Transverse colon (tissue), 4 donors: ENCODE data around the gene PER2. TPM values are rescaled to one million over a fixed set of nuclear protein-coding genes. Genes with fewer than 3 reads are reported as not detected.

Experiments used
- DNase-seq: peaks from one replicate; pipeline ENCODE4 v3.0.0-alpha.2; 2019
- H3K27ac ChIP-seq, 4 donors: fragments of 200-600 bp; sonication (generic); 2 replicates each; pipeline ENCODE4 v1.5.1; 2016 to 2018; ENCODE audit warnings: inconsistent platforms in 4 of 4
- H3K27me3 ChIP-seq: fragments of 200-600 bp; sonication (generic); 2 replicates; pipeline ENCODE4 v1.5.1; 2017; ENCODE audit warnings: inconsistent platforms
- H3K36me3 ChIP-seq, 4 donors: fragments of 200-600 bp; sonication (generic); 2 replicates each; pipeline ENCODE4 v1.5.1; 2017 to 2019; ENCODE audit warnings: inconsistent platforms in 4 of 4
- H3K4me1 ChIP-seq, 4 donors: fragments of 200-600 bp; sonication (generic); 2 replicates each; pipeline ENCODE4 v1.5.1; 2017 to 2020; ENCODE audit warnings: inconsistent platforms in 4 of 4
- H3K4me3 ChIP-seq, 4 donors: fragments of 200-600 bp; sonication (generic); 1 replicate in 1 of 4; 2 replicates in 3 of 4; pipeline versions ENCODE4 v1.5.1 to v1.6.1; 2017 to 2019; ENCODE audit warnings: inconsistent platforms in 4 of 4
- H3K9me3 ChIP-seq, 2 donors: fragments of 200-600 bp; sonication (generic); 2 replicates each; pipeline ENCODE4 v1.5.1; 2017 to 2019; ENCODE audit warnings: inconsistent platforms in 2 of 2
- CTCF ChIP-seq, 5 experiments: fragments of 200-600 bp in 3 of 5; fragments of 450-650 bp in 2 of 5; sonication (generic) in 3 of 5; IDR thresholded peaks; 1 replicate in 2 of 5; 2 replicates in 3 of 5; pipeline ENCODE4 v1.5.1; 2016 to 2017; ENCODE audit warnings: antibody characterized with exemption in 5 of 5, inconsistent platforms in 3 of 5, mild to moderate bottlenecking in 2 of 5, moderate library complexity in 1 of 5
- EP300 ChIP-seq: sonication (generic); formaldehyde crosslinking; IDR thresholded peaks from one replicate; pipeline ENCODE4 v1.6.1; 2017; ENCODE audit warnings: antibody characterized with exemption, low read depth
- POLR2A ChIP-seq: fragments of 450-650 bp; IDR thresholded peaks from one replicate; pipeline ENCODE4 v1.6.1; 2016; ENCODE audit warnings: antibody characterized with exemption, mild to moderate bottlenecking, moderate library complexity
- POLR2AphosphoS5 ChIP-seq, 3 donors: sonication (generic); formaldehyde crosslinking; IDR thresholded peaks; one replicate each; pipeline ENCODE4 v1.6.1; 2016; ENCODE audit warnings: antibody characterized with exemption in 3 of 3
- WGBS, 2 donors: methylation state at CpG; one replicate each; pipeline ENCODE4 v1.1.5; 2018; ENCODE audit warnings: low coverage in 1 of 2; 5-methylcytosine and 5-hydroxymethylcytosine counted together
- in situ Hi-C, 4 donors: fragments of 200-750 bp; cut with MboI; loops; one replicate each; pipeline versions ENCODE4 v1.15.0 to v1.15.1; 2017; ENCODE audit warnings: low sequenced_read_pairs in 3 of 4, low pct_ligation_motif_present in 1 of 4, low pct_unique_long_range_greater_than_20kb in 1 of 4
- intact Hi-C: fragments of 100-400 bp; cut with DNase I; formaldehyde crosslinking; loops from one replicate; pipeline ENCODE4 v1.15.1; 2023; ENCODE audit warnings: low total_unique reads
- total RNA-seq, 4 donors: library from RNA; depleted of rRNA; stranded (reverse); fragments of >200 nt; gene quantifications; one replicate each; pipeline ENCODE4 v1.1.0, GENCODE V29; 2016

PER2 gene
- total RNA-seq, 4 donors from 2014 or later = 19.1 to 67.3 (median 32.3) TPM

- intact Hi-C loops = no loop called here
- peaks cover 0 to 24% (median 17%) of the 10 kb centered on the region in 4 donors for H3K4me1 ChIP-seq
- TF ChIP-seq EP300 (no peak), POLR2A (no peak), POLR2AphosphoS5 (IDR thresholded peaks at IDR 0.05) (no peak), CTCF (IDR thresholded peaks at IDR 0.05) (no peak)
- H3K9me3 ChIP-seq = no peaks in the 10 kb centered on the region
- H3K27me3 ChIP-seq = no peaks in the 10 kb centered on the region
- H3K27ac ChIP-seq = peak overlapping the region in 2 of 4 donors; percentile 79 to 82
- DNase-seq = no peak
- no peak overlapping the region for H3K4me3 ChIP-seq
- no peaks in the 10 kb centered on the region for H3K36me3 ChIP-seq
- 87 to 90% methylated on average over 3 to 11 of the region's 11 CpGs for WGBS, 2 donors
- in situ Hi-C loops = no loop called here
Measured at GRCh38 chr2:238227587-238228032, 60.8 kb downstream of the PER2 start.

DNA sequence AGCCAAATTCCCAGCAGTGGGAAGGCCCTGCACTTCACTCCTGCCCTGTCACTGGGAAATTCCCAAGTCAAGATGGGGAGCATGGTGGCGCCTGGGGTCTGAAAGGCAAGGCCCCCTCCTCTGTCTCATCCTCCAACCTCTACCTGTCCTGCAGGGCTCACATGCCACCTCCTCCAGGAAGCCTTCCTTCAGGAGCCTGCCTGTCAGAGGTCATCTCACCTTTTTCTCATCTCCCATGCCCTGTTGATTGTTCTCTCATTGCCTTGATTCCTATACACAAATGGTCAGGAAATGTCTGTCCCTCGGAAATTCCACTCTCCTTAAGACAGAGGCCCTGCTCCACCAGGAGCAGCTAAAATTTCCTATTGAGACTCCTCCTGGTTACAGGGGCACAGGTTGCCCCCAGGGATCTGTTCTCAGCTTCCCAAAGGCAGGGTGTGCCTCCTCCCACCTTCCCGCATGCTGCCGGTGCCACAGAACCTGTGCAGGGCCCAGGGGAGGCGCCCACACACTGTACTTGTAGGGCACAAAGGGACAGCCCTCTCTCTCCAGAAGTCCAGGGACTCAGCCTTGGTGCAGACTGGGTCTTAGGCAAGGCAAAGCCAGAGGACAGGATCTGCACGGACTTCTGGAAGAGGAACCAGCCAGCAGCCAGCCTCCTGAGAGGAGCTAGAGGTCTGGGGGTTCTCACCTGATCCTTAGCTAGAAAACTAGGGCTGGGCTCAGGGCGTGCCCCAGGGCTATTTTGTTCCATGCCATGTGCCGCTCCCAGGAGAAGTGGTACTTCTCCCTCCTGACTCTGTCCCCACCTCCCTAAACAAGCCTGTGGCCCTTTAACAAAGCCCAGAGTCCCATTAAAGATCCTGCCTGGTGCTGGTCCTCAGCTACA is 61.5 kb downstream of the PER2 start:
- in situ Hi-C loops (no loop called here), intact Hi-C loops (no loop called here)
- no peak for TF ChIP-seq POLR2A
- no peak for TF ChIP-seq POLR2AphosphoS5 (IDR thresholded peaks at IDR 0.05)
- no peak for TF ChIP-seq EP300
- H3K27ac ChIP-seq = peak overlapping the region in 3 of 4 donors; percentile 48 to 82 (median 79)
- no peak overlapping the region for H3K4me3 ChIP-seq
- peaks cover 0 to 24% (median 17%) of the 10 kb centered on the region in 4 donors for H3K4me1 ChIP-seq
- no peaks in the 10 kb centered on the region for H3K27me3 ChIP-seq
- no peak for DNase-seq
- WGBS, 2 donors = 74% methylated on average over 8 of the region's 8 CpGs; no CpG with 5 or more reads in 1 of the 2 donors
- H3K9me3 ChIP-seq = no peaks in the 10 kb centered on the region
- H3K36me3 ChIP-seq = no peaks in the 10 kb centered on the region

DNA sequence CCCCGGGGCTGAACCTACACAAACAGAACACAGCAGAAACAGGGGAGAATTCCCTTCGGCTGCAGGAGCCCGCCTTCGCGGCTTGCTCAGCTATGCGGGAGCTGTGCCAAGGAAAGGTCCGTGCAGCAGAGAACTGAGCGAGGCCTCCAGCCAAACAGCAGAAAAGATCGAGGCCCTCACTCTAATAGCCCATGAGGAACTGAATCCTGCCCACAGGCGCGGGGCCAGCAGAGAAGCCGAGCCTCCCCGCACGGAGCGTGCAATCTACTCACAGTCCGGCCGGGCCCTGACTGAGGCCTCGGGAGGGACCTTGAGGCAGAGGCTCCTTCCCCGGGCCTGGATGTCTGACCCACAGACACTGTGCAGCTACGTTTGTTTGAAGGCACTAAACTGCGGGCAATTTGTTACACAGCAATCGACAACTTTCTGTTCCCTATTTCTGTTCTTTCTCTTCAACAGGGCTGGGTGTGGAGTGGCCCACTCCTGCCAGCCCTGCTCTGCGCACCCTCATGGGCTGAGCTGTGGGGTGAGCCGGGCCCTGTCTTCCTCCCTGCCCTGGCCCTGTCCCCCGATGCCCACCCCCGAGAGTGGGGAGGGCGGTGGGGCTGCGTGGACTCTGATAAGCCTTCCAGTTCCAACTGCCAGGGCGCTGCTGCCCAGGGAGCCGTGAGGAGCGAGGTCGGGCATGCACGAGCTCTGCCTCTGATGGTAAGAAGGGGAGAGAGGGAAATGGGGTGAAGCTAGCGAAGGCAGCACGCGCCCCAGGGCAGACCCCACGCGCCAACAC is 62.3 kb downstream of the PER2 start:
- Histone ChIP-seq H3K27me3 (no peaks in the 10 kb centered on the region), H3K36me3 (no peaks in the 10 kb centered on the region), H3K27ac (peak overlapping the region; percentile 21 to 74 (median 53)), H3K4me1 (peaks cover 0 to 24% (median 14%) of the 10 kb centered on the region in 4 donors), H3K9me3 (no peaks in the 10 kb centered on the region), H3K4me3 (no peak overlapping the region)
- in situ Hi-C loops = no loop called here
- 87 to 100% methylated on average over 5 to 37 of the region's 38 CpGs for WGBS, 2 donors
- DNase-seq = peak; percentile 21
- intact Hi-C loops = no loop called here
- TF ChIP-seq EP300 = no peak
- no peak for TF ChIP-seq POLR2A

DNA sequence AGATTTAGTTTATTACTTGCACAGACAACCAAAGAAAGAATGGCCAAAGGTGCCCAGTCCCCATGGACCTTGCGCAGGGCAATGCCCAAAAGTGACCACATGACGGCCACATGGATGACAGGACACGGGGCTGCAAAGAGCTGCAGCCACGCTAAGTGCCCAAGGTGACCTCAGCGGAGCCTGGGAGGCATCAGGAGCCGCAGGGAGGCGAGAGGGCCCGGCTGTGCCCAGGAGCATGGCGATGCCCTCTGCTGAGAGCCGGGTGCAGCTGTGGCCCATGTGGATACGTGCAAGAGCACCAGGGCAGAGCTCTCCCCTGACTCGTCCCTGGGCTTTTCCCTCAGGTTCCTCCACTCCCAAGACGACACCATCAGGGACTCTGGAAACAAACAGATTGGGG is 63.3 kb downstream of the PER2 start:
- H3K9me3 ChIP-seq = no peaks in the 10 kb centered on the region
- DNase-seq = no peak
- peak overlapping the region in 2 of 4 donors; percentile 48 to 74 for H3K27ac ChIP-seq
- no peak for TF ChIP-seq EP300
- TF ChIP-seq POLR2A = no peak
- no peak for TF ChIP-seq CTCF (IDR thresholded peaks at IDR 0.05)
- no peak for TF ChIP-seq POLR2AphosphoS5 (IDR thresholded peaks at IDR 0.05)
- H3K36me3 ChIP-seq = no peaks in the 10 kb centered on the region
- H3K4me1 ChIP-seq = peaks cover 0 to 18% (median 12%) of the 10 kb centered on the region in 4 donors
- H3K4me3 ChIP-seq = no peak overlapping the region
- 80% methylated on average over 13 of the region's 13 CpGs; no CpG with 5 or more reads in 1 of the 2 donors for WGBS, 2 donors
- H3K27me3 ChIP-seq = no peaks in the 10 kb centered on the region
- intact Hi-C loops = no loop called here
- in situ Hi-C loops = no loop called here
